Medulla oblongata (tissue), 1 donor: ENCODE data around the gene CDH23.

ENCODE experiments used
- DNase-seq: peaks from one replicate; pipeline ENCODE4 v3.0.0-alpha.2; 2015; ENCODE audit errors: extremely low spot score

CDH23 gene

GRCh38 chr10:71741671-71742070, 345.0 kb downstream of the CDH23 start:
- DNase-seq = no peak

- DNase-seq = no peak
These were observed 345.8 kb downstream of the CDH23 start for GRCh38 chr10:71742301-71743088.

DNA sequence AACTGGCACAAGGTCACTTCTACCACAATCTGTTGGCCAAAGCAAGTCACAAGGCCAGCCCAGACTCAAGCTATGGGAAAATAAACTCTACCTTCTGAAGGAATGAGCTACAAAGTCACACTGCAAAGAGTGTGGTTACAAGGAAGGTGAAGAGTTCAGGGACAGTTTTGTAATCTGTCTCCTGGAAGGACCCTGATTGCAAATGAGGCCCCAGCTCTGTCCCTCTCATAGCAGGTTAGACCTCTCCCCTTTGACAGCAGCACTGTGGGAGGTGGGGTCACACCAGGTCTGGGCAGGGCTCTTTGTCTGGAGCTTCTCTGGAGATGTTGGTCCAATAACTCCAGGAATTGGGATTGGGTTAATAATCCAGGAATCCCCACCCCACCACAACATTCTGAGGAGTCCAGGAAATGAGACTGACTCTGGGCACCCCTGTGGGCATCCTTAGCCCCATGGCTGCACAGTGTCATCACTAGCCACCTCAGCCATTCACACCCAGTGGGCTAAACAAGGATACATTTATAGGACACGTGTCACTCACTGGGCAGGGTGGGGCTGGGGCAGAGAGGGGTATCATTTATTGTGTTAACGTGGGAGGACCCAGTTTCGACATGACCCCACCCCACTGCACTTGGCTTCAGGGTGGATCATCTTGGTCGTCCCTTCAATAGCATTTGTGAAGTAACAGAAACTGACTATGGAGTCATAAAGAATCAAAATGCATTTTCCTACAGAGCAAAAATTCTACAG, 346.5 kb downstream of the CDH23 start:
- no peak for DNase-seq

DNA sequence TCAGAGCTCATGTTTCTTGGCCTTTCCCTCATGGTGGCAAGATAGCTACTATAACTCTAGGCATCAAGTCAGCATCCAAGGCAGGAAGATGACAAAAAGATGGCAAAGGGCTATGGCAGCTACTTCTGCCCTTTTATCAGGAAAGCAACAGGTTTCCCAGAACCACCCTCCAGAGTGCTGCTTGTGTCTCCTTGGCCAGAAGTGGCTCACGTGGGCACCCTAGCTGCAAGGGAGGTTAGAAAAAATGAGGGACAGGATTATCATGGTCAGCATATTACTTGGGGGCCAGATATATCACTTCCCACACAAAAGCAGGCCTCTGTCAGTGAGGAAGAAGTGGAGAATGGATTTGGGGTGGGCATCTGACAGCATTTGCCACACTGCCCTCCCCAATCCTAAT, 347.1 kb downstream of the CDH23 start:
- no peak for DNase-seq

DNA sequence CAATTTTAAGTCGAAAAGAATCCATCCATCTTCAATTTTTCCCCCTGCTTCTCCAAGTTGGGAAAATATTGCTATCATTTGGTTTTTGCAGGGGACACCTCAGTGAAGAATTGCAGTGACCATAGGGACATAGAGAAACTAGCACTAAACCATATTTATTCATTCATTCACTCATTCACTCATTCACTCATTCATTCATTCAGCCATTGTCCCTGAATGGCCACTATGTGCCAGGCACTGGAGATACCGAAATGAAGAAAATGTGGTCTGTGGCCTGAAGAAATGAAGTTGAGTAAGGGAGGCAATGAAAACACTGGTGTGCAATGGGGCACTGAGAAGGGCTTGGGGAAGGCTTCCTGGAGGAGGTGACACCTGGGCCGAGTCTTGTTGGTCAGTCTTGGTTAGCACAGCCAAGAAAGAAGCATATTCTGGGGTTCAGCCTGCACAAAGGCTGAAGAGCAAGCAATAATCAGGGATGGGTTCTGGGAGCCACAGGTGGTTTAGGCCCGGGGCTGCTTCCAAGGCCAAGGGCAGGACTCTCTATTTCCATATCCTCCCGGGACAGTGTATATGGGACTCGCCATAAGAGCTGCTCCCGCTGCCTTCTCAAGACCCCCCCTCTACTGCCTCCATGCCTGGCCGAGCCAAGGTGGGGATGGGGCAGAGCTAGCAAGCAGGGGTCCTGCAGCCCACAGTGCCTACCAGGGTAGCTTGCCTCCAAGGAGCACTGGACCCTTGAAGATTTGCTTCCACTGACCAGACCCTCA, 348.4 kb downstream of the CDH23 start:
- no peak for DNase-seq

DNA sequence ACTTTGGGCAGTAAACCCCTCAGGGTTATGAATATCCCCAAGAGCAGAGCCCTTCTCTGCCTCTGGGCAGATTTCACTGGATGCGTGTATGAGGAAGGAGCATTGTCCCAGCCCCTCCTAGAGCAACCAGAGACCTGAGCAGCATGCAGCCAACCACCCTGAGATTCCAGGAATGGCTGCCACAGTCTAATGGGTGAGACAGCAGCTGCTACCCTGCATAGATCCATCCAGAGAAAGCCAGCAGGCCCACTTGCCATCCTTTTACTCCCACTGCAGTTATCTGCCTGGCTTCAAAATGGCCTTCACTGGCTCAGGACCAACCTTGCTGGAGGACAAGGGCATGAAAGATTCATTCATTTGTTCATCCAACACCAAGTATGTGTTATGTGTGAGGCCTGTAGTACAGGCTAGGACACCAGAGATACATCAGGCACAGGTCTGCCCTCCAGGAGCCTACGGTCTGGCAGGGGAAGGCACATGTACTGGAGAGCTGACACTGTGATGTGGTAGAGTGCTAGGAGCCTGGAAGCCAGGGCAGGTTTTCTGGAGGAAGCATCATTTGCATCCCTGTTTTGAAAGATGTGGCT, 349.0 kb downstream of the CDH23 start:
- DNase-seq = no peak

DNA sequence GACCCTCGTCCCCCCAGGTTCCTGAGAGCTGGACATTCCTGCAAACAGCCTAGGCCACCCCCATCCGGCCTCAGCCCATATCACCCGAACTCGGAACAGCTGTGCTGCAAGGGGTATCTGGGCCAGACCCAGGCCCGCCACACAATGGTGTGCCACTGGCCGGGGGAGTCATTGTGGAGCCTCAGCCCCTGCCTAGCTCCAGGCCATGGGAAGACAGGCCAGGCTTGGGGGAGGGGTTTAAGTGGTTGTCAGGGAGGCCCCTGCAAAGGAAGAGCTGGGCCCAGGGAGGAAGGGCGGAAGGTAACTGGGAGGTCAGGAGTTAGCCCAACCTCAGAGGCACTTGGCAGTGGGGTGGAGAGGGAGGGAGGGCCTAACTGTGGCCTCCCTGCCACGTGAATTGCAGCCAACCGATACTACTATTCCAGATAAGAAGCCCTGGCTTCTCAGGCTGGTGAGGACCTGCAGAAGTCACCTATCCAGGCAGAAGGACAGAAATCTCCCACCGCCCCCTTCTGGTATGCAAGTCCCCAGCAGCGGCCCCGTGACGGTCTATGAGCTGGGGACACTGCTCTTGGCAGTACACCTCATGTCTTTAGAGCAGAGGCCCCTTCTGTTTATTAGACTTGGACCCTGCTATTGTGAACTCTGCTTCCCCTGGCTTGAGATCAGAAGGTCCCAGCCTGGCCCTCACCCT, 349.8 kb downstream of the CDH23 start:
- DNase-seq = no peak

GRCh38 chr10:71747039-71747531, 350.4 kb downstream of the CDH23 start:
- no peak for DNase-seq

DNA sequence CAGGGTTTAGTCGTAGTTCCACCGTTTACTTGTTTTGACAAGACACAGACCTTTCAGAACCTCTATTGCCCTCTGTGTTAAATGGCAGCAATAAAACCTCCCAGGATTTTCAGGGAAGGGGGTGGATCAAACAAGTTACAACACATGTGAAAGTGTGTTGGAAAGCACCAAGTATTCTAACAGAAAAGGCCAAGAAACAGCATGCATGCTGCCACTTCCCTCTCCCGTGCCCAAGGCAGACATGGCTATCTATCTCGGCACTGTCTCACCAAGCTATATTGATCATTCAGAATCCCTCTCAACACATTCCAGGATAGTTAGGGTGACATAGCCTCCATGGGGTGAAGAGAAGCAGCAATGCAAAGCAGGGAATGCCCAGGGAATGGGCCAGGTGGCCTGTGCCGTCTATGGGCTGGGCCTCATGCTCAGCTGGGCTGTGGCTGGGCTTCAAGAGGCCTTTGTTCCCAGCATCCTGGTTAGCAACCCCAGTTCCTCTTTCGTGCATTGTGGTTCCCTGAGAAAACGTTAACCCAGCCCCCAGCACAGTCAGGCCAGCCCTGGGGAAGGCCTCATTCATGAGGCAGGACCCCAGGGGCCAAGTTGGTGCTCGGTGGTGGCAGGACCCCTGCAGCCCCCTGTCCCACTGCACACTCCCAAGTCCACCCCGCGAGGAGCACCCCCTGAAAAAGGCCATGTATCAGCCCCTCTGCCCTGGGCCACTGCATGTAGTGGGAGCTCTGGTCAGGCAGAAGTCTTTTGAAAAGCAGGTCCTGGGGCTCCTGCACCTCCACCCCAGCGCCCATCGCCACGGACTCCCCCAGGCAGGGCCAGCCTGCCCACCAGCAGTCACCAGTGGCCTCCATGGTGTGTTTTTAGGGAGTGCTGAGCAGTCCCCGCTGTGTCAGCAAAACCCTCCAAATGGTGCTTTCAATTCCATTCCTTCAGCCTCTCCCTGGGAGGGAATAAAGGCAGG, 351.1 kb downstream of the CDH23 start:
- peak; percentile 70 for DNase-seq

DNA sequence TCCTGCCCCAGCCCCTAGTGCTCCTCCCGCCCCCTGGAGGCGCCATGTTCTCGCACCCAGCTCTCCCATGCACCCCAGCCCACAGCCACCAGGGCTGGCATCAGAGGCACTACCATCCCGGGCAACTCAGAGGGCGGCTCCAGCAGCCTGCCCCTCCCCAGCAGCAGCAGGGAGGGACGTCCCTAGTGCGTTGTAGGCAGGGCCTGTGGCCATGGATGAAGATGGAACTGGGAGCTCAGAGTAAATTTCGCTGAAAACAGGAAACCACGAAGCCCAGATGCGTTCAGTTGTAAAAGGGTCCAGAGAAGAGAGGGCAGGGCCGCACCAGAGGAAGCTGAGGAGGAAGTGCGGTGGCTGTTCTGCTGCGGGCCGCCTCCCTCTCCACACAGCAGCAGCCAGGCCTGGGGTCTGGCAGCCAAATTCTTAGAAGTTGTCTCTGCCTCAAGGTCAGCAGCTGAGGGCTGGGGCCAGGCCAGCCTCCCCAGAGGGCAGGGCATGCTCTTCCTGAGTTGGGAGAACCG, 352.0 kb downstream of the CDH23 start:
- peak; percentile 88 for DNase-seq

DNA sequence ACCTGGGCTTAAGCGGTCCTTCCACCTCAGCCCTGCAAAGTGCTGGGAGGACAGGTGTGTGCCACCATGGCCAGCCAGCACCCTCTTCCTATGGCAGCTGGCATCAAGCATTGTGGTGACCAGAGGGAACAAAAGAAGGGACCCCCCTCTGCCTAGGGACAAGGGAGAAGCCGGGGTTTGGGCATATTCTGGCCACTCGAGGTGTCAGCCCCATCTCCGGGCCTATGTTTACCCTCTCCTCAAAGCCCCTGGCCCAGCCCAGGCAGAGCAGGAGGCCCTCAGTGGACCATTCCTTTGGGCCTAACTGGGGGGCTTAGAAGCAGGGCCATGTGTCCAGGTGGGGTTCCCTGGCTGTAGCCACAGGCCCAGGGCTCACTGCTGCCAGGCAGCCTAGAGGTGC, 352.7 kb downstream of the CDH23 start:
- no peak for DNase-seq

- DNase-seq = no peak
These were observed 353.6 kb downstream of the CDH23 start for GRCh38 chr10:71750124-71750841.

DNA sequence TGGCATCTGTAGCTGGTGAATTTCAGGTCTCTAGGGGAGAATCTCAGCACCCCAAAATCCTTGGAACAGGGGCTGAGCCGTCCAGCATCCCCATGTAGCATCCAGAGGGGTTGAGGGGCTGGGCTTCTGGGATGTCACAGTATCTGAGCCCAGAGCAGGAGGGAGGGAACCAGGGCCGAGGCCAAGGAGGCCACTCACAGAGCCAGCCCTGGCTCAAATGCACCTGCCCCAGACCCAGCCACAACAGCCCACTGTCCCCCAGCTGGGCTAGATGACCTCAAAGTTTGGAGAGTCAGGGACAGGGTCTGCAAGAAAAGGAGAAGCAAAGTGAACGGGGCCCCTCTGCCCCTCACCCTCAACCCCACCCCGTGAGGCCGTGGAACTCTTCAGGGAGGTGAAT, 354.3 kb downstream of the CDH23 start:
- DNase-seq = no peak

GRCh38 chr10:71751515-71752224, 354.9 kb downstream of the CDH23 start:
- DNase-seq = no peak

- DNase-seq = no peak
These were observed 355.8 kb downstream of the CDH23 start for GRCh38 chr10:71752391-71753090.

- peak; percentile 84 for DNase-seq
These were observed 356.6 kb downstream of the CDH23 start for GRCh38 chr10:71753091-71753959.

- no peak for DNase-seq
These were observed 357.3 kb downstream of the CDH23 start for GRCh38 chr10:71753960-71754505.
